Adrenal gland (tissue), 12 donors: ENCODE measurements around the gene CD24. TPM values are rescaled to one million over a fixed set of nuclear protein-coding genes. Genes with fewer than 3 reads are reported as not detected.
A peak's percentile ranks its signal among the peaks of the same experiment; 100 is the strongest.

Experiments used
- DNase-seq, 7 donors: peaks; one replicate each; pipeline ENCODE4 v3.0.0-alpha.2; 2019 to 2020
- H3K27ac ChIP-seq, 5 donors: fragments of 200-600 bp; sonication (generic) in 4 of 5; 1 replicate in 3 of 5; 2 replicates in 2 of 5; pipeline versions ENCODE4 v1.5.1 to v1.8.0; 2016 to 2020; ENCODE audit warnings: mild to moderate bottlenecking in 1 of 5
- H3K27me3 ChIP-seq: fragments of 200-600 bp; 2 replicates; pipeline ENCODE4 v1.8.0; 2021
- H3K36me3 ChIP-seq, 2 donors: fragments of 200-600 bp; replicated peaks in 1 of 2; 1 replicate in 1 of 2; 2 replicates in 1 of 2; pipeline versions ENCODE4 v1.5.1 to v1.8.0; 2018 to 2022
- H3K4me1 ChIP-seq, 2 donors: fragments of 200-600 bp; replicated peaks in 1 of 2; 1 replicate in 1 of 2; 2 replicates in 1 of 2; pipeline versions ENCODE4 v1.5.1 to v1.8.0; 2018 to 2021
- H3K4me3 ChIP-seq, 4 donors: fragments of 200-600 bp; sonication (generic) in 3 of 4; one replicate each; pipeline ENCODE4 v1.5.1; 2016 to 2018
- H3K9me3 ChIP-seq, 3 donors: fragments of 200-600 bp; sonication (generic) in 1 of 3; replicated peaks in 1 of 3; 1 replicate in 2 of 3; 2 replicates in 1 of 3; pipeline versions ENCODE4 v1.5.1 to v1.8.0; 2016 to 2021
- CTCF ChIP-seq, 6 experiments: fragments of 450-650 bp in 4 of 6; fragments of 200-600 bp in 2 of 6; sonication (generic) in 1 of 6; IDR thresholded peaks; 1 replicate in 5 of 6; 2 replicates in 1 of 6; pipeline versions ENCODE4 v1.5.1 to v1.8.0; 2016 to 2021; ENCODE audit warnings: antibody characterized with exemption in 6 of 6, mild to moderate bottlenecking in 2 of 6, moderate library complexity in 1 of 6
- POLR2A ChIP-seq, 2 donors: fragments of 450-650 bp; IDR thresholded peaks; one replicate each; pipeline ENCODE4 v1.6.1; 2017; ENCODE audit warnings: antibody characterized with exemption in 2 of 2, mild to moderate bottlenecking in 2 of 2, moderate library complexity in 1 of 2
- whole genome bisulfite sequencing, 4 donors: extraction: QIAGEN DNeasy Blood & Tissue Kit in 2 of 4; methylation state at CpG; one replicate each; pipeline versions ENCODE4 v1.1.5 to v1.1.7; 2013 to 2017; 5-methylcytosine and 5-hydroxymethylcytosine counted together
- intact Hi-C, 2 donors: fragments of 100-400 bp; cut with DNase I; formaldehyde crosslinking; loops; one replicate each; pipeline versions ENCODE4 v1.14.1 to v1.15.0; 2022 to 2023
- polyA plus RNA-seq, 3 donors: library from polyadenylated mRNA; stranded (reverse); fragments of 200-250 nt in 2 of 3; fragments of 350-450 nt in 1 of 3; fragmentation: Illumina TruSeq in 1 of 3; extraction: RNeasy Lipid Tissue Mini Kit (QIAGEN cat#74804) in 1 of 3; gene quantifications; one replicate each; pipeline ENCODE4 v1.2.3, GENCODE V29; 2013 to 2014
- total RNA-seq, 9 donors: library from RNA; depleted of rRNA in 4 of 9; stranded (reverse); fragments of >200 nt in 4 of 9; fragments of 120-200 nt in 1 of 9; fragmentation: NEBNext Ultra II Directional in 1 of 9; extraction: Animal tissue kit (Norgen Biotek cat#: 25700) in 1 of 9; gene quantifications; one replicate each; pipeline versions ENCODE4 v1.1.0 to v1.2.4, GENCODE V29; 2013 to 2023
- donor health status: healthy with polysubstance abuse.
- donor health status: Bipolar disorder and iron deficiency.
- donor health status: DM: yes; HTN: yes; CAD: no.
- donor health status: DM: no; HTN: no; CAD: no.
- donor health status: DM: no; HTN: no; CAD: no.
- donor health status: DM: yes; HTN: yes; CAD: no.

CD24 gene
- total and polyA plus RNA-seq, 12 donors = 0.97 to 57.5 (median 23.4) TPM; not detected in 1

GRCh38 chr6:106939848-106940247 lies 34.7 kb downstream of the CD24 start:
- H3K4me1 ChIP-seq = no peaks in the 10 kb centered on the region
- H3K27ac ChIP-seq = no peak overlapping the region
- no peak overlapping the region for H3K4me3 ChIP-seq
- no peaks in the 10 kb centered on the region for H3K9me3 ChIP-seq
- H3K36me3 ChIP-seq = no peaks in the 10 kb centered on the region
- WGBS, 4 donors = 57 to 63% (median 63%) methylated on average over 9 of the region's 9 CpGs
- intact Hi-C loops = no loop called here
- no peaks in the 10 kb centered on the region for H3K27me3 ChIP-seq
- TF ChIP-seq CTCF (IDR thresholded peaks at IDR 0.05) (no peak), POLR2A (IDR thresholded peaks at IDR 0.05) (no peak)
- DNase-seq = no peak

GRCh38 chr6:106939208-106939607 lies 35.3 kb downstream of the CD24 start:
- Histone ChIP-seq H3K4me3 (no peak overlapping the region), H3K9me3 (no peaks in the 10 kb centered on the region), H3K27me3 (no peaks in the 10 kb centered on the region), H3K27ac (no peak overlapping the region), H3K4me1 (no peaks in the 10 kb centered on the region), H3K36me3 (no peaks in the 10 kb centered on the region)
- TF ChIP-seq POLR2A (IDR thresholded peaks at IDR 0.05) = no peak
- 79 to 84% (median 82%) methylated on average over 3 of the region's 3 CpGs for WGBS, 4 donors
- DNase-seq = no peak
- intact Hi-C loops = no loop called here

- no peak overlapping the region for H3K4me3 ChIP-seq
- no peak overlapping the region for H3K27ac ChIP-seq
- DNase-seq = peak in 6 of 7 donors; percentile 16 to 45 (median 24)
- no peaks in the 10 kb centered on the region for H3K27me3 ChIP-seq
- H3K9me3 ChIP-seq = no peaks in the 10 kb centered on the region
- no peak for TF ChIP-seq CTCF (IDR thresholded peaks at IDR 0.05)
- no peak for TF ChIP-seq POLR2A (IDR thresholded peaks at IDR 0.05)
- H3K36me3 ChIP-seq = no peaks in the 10 kb centered on the region
- 12 to 21% (median 15%) methylated on average over 5 of the region's 5 CpGs for WGBS, 4 donors
- intact Hi-C loops = no loop called here
- H3K4me1 ChIP-seq = no peaks in the 10 kb centered on the region
Observed at GRCh38 chr6:106927531-106928398, 46.8 kb downstream of the CD24 start.

- H3K36me3 ChIP-seq = no peaks in the 10 kb centered on the region
- H3K27ac ChIP-seq = no peak overlapping the region
- H3K27me3 ChIP-seq = no peaks in the 10 kb centered on the region
- WGBS, 4 donors = 61 to 69% (median 65%) methylated on average over 3 of the region's 3 CpGs
- DNase-seq = no peak
- intact Hi-C loops = no loop called here
- no peak overlapping the region for H3K4me3 ChIP-seq
- H3K9me3 ChIP-seq = no peaks in the 10 kb centered on the region
- TF ChIP-seq CTCF (IDR thresholded peaks at IDR 0.05) (no peak), POLR2A (IDR thresholded peaks at IDR 0.05) (no peak)
- H3K4me1 ChIP-seq = no peaks in the 10 kb centered on the region
Observed at GRCh38 chr6:106925948-106926347, 48.6 kb downstream of the CD24 start.
